ENCODE data around the gene RALGPS1.

Gene RALGPS1

GRCh38 chr9:126915846-126916543 is 1.4 kb downstream of the RALGPS1 start:
- peaks cover 5% of the 10 kb centered on the region for H3K79me2 ChIP-seq
- TF ChIP-seq CTCF (IDR thresholded peaks at IDR 0.05), result no peak
- H3K4me2 ChIP-seq (ENCODE audit: low read length), result peak overlapping the region; percentile 63
- H3K27me3 ChIP-seq (ENCODE audit: control insufficient read depth, insufficient read depth, low read length), result no peaks in the 10 kb centered on the region
- no peaks in the 10 kb centered on the region for H3K9me3 ChIP-seq (ENCODE audit: control insufficient read depth, low read length)
- H3K4me1 ChIP-seq, result no peaks in the 10 kb centered on the region
- peak overlapping the region; percentile 32 for H3K27ac ChIP-seq
- H2AFZ ChIP-seq, result peak overlapping the region; percentile 64
- H3K9ac ChIP-seq, result no peak overlapping the region
- H3K36me3 ChIP-seq (ENCODE audit: control insufficient read depth, insufficient read depth, low read length), result no peaks in the 10 kb centered on the region
- peak overlapping the region; percentile 45 for H3K4me3 ChIP-seq (ENCODE audit: low read depth, low read length)

GRCh38 chr9:126916909-126917308 is 2.3 kb downstream of the RALGPS1 start:
- no peaks in the 10 kb centered on the region for H3K9me3 ChIP-seq (ENCODE audit: control insufficient read depth, low read length)
- no peak overlapping the region for H3K9ac ChIP-seq
- H3K27me3 ChIP-seq (ENCODE audit: control insufficient read depth, insufficient read depth, low read length), result no peaks in the 10 kb centered on the region
- no peak for TF ChIP-seq CTCF (IDR thresholded peaks at IDR 0.05)
- no peak overlapping the region for H3K4me2 ChIP-seq (ENCODE audit: low read length)
- H3K4me1 ChIP-seq, result no peaks in the 10 kb centered on the region
- no peaks in the 10 kb centered on the region for H3K36me3 ChIP-seq (ENCODE audit: control insufficient read depth, insufficient read depth, low read length)
- H3K79me2 ChIP-seq, result peaks cover 5% of the 10 kb centered on the region
- no peak overlapping the region for H3K4me3 ChIP-seq (ENCODE audit: low read depth, low read length)
- H3K27ac ChIP-seq, result no peak overlapping the region
- H2AFZ ChIP-seq, result no peak overlapping the region

GRCh38 chr9:126919193-126919592 is 4.6 kb downstream of the RALGPS1 start:
- Histone ChIP-seq H3K9me3 (ENCODE audit: control insufficient read depth, low read length) (no peaks in the 10 kb centered on the region), H3K27me3 (ENCODE audit: control insufficient read depth, insufficient read depth, low read length) (no peaks in the 10 kb centered on the region), H3K4me2 (ENCODE audit: low read length) (no peak overlapping the region), H3K36me3 (ENCODE audit: control insufficient read depth, insufficient read depth, low read length) (no peaks in the 10 kb centered on the region), H3K4me3 (ENCODE audit: low read depth, low read length) (no peak overlapping the region), H3K4me1 (no peaks in the 10 kb centered on the region), H2AFZ (no peak overlapping the region), H3K79me2 (peaks cover 10% of the 10 kb centered on the region), H3K27ac (no peak overlapping the region), H3K9ac (no peak overlapping the region)
- TF ChIP-seq CTCF (IDR thresholded peaks at IDR 0.05), result no peak

GRCh38 chr9:126925876-126926275 is 11.3 kb downstream of the RALGPS1 start:
- no peak overlapping the region for H3K9ac ChIP-seq
- no peak overlapping the region for H3K27ac ChIP-seq
- H3K9me3 ChIP-seq (ENCODE audit: control insufficient read depth, low read length), result no peaks in the 10 kb centered on the region
- no peaks in the 10 kb centered on the region for H3K4me1 ChIP-seq
- no peaks in the 10 kb centered on the region for H3K36me3 ChIP-seq (ENCODE audit: control insufficient read depth, insufficient read depth, low read length)
- peaks cover 5% of the 10 kb centered on the region for H3K79me2 ChIP-seq
- H3K4me2 ChIP-seq (ENCODE audit: low read length), result no peak overlapping the region
- H2AFZ ChIP-seq, result no peak overlapping the region
- no peaks in the 10 kb centered on the region for H3K27me3 ChIP-seq (ENCODE audit: control insufficient read depth, insufficient read depth, low read length)
- no peak for TF ChIP-seq CTCF (IDR thresholded peaks at IDR 0.05)
- H3K4me3 ChIP-seq (ENCODE audit: low read depth, low read length), result no peak overlapping the region

GRCh38 chr9:126926364-126926763 is 11.8 kb downstream of the RALGPS1 start:
- H3K36me3 ChIP-seq (ENCODE audit: control insufficient read depth, insufficient read depth, low read length), result no peaks in the 10 kb centered on the region
- H3K9me3 ChIP-seq (ENCODE audit: control insufficient read depth, low read length), result no peaks in the 10 kb centered on the region
- TF ChIP-seq CTCF (IDR thresholded peaks at IDR 0.05), result no peak
- no peaks in the 10 kb centered on the region for H3K27me3 ChIP-seq (ENCODE audit: control insufficient read depth, insufficient read depth, low read length)
- H3K4me1 ChIP-seq, result no peaks in the 10 kb centered on the region
- H3K79me2 ChIP-seq, result peaks cover 5% of the 10 kb centered on the region
- no peak overlapping the region for H3K9ac ChIP-seq
- no peak overlapping the region for H3K4me3 ChIP-seq (ENCODE audit: low read depth, low read length)
- H2AFZ ChIP-seq, result no peak overlapping the region
- no peak overlapping the region for H3K4me2 ChIP-seq (ENCODE audit: low read length)
- no peak overlapping the region for H3K27ac ChIP-seq

Measured in parathyroid adenoma (tissue), 2 donors.